ENCODE results near the gene EXOC4.

DNA sequence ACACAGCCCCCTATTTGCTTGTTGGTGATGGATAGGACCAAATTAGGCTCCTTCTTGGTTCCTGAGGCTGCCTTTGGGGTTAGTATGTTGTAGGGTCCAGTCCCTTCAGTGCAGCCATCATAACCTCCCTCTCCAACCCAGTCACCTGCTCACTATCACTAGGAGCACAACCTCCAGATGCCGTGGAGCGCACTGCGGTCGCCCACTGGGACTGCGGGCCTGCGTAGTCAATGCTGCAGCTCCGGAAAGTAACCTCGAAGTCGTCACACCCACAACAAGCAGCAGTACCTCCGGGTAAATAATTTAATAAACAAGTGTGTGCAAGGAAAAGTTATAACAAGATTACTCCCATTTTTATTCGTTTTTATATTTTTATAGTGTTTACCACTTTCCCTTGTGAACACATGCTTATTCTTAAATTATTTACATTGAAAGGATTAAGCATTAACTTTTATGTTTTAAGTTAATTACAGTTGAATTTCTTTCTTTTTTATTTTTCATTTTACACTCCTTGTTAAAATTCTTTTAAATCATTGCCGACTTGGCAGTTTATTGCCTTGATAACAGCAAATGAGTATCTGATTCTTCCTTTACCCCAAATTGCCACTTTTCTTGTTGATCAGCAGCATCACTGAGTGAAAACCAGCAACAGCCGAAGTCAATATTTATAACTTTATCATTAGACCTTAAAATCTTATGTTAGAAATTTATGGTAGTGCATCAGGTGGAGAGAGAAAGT, 474.8 kb downstream of the EXOC4 start:
- TF ChIP-seq EP300 (IDR thresholded peaks at IDR 0.05) (no peak), POLR2A (IDR thresholded peaks at IDR 0.05) (no peak)
- TF ChIP-seq, protein P1, sequence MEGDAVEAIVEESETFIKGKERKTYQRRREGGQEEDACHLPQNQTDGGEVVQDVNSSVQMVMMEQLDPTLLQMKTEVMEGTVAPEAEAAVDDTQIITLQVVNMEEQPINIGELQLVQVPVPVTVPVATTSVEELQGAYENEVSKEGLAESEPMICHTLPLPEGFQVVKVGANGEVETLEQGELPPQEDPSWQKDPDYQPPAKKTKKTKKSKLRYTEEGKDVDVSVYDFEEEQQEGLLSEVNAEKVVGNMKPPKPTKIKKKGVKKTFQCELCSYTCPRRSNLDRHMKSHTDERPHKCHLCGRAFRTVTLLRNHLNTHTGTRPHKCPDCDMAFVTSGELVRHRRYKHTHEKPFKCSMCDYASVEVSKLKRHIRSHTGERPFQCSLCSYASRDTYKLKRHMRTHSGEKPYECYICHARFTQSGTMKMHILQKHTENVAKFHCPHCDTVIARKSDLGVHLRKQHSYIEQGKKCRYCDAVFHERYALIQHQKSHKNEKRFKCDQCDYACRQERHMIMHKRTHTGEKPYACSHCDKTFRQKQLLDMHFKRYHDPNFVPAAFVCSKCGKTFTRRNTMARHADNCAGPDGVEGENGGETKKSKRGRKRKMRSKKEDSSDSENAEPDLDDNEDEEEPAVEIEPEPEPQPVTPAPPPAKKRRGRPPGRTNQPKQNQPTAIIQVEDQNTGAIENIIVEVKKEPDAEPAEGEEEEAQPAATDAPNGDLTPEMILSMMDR (IDR thresholded peaks at IDR 0.05), result no peak

All from ovary (tissue), 3 donors.